ENCODE data around the gene JAZF1. TPM values are rescaled to one million over a fixed set of nuclear protein-coding genes. Genes with fewer than 3 reads are reported as not detected.

Gene JAZF1
- total RNA-seq, 1 donor from 2014 or later = 33.8 TPM

DNA sequence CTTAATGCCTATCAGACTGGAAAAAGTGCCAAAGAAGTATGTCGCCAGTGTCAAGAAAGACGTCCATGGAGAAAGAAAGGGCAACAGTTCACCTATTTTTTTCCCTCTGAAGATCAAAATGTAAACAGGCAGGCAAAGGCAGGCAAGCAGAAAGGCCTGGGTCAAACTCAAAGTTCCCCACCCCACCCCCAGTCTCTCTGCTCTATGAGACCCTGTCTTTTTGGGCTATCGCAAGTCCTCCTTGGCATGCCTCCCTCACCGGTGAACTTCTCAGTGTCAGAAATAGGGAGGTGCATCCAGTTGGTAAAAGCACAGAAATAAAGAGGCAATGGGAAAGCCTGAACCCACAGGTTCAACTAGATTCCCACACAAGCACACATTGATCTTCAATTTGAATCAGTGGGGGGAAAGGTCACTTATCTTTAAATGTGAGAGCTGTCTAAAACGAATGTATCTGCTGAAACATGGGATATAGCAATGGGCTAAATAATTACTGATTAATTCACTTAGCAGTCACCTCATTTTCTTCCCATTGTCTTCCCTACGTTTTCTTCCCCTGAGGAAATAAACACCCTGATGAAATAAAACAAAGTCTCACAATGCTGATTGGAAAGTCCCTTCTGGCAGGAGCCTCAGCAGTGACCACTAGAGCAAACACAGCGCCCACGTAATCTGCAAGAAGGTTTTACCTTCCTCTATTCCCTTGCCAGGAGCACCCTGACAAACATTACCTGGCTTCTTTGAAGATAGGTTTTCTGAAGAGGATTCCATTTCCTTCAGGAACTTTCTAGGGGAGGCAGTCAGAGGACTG lies 31.1 kb downstream of the JAZF1 start:
- Mint-ChIP-seq H3K4me1 (ENCODE audit: low read depth) (peaks cover 14% of the 10 kb centered on the region), H3K4me3 (ENCODE audit: unreplicated experiment) (no peak overlapping the region), H3K36me3 (ENCODE audit: low read depth) (no peaks in the 10 kb centered on the region), H3K27ac (ENCODE audit: unreplicated experiment) (no peak overlapping the region), H3K9me3 (ENCODE audit: low read depth) (peaks cover 5% of the 10 kb centered on the region), H3K27me3 (ENCODE audit: low read depth) (no peaks in the 10 kb centered on the region)
- TF ChIP-seq, protein P1, sequence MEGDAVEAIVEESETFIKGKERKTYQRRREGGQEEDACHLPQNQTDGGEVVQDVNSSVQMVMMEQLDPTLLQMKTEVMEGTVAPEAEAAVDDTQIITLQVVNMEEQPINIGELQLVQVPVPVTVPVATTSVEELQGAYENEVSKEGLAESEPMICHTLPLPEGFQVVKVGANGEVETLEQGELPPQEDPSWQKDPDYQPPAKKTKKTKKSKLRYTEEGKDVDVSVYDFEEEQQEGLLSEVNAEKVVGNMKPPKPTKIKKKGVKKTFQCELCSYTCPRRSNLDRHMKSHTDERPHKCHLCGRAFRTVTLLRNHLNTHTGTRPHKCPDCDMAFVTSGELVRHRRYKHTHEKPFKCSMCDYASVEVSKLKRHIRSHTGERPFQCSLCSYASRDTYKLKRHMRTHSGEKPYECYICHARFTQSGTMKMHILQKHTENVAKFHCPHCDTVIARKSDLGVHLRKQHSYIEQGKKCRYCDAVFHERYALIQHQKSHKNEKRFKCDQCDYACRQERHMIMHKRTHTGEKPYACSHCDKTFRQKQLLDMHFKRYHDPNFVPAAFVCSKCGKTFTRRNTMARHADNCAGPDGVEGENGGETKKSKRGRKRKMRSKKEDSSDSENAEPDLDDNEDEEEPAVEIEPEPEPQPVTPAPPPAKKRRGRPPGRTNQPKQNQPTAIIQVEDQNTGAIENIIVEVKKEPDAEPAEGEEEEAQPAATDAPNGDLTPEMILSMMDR (IDR thresholded peaks at IDR 0.05) = no peak
- no peak for DNase-seq (ENCODE audit: low spot score)

DNA sequence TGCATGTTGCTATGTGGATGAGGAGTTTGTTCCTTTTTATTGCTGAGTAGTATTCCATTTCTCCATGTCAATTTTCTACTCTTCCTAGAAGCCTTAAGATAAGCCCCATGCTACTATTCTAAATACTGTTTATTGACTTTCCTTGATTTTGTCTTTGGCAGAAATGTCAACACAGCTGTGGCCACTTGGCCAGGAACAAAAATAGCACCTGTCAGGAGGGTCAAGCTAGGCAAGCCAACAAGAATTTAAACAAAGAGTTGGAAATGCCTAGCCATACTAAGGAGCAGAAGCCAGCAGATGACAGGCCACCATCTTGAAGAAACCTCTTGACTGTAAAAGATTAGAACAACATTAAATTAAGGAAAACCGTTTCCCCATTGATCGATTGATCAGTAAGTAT lies 34.7 kb downstream of the JAZF1 start:
- Mint-ChIP-seq H3K9me3 (ENCODE audit: low read depth) (peaks cover 5% of the 10 kb centered on the region), H3K27me3 (ENCODE audit: low read depth) (no peaks in the 10 kb centered on the region), H3K4me1 (ENCODE audit: low read depth) (peaks cover 9% of the 10 kb centered on the region), H3K4me3 (ENCODE audit: unreplicated experiment) (no peak overlapping the region), H3K36me3 (ENCODE audit: low read depth) (no peaks in the 10 kb centered on the region), H3K27ac (ENCODE audit: unreplicated experiment) (no peak overlapping the region)
- TF ChIP-seq, protein P1 (IDR thresholded peaks at IDR 0.05) = no peak
- no peak for DNase-seq (ENCODE audit: low spot score)

DNA sequence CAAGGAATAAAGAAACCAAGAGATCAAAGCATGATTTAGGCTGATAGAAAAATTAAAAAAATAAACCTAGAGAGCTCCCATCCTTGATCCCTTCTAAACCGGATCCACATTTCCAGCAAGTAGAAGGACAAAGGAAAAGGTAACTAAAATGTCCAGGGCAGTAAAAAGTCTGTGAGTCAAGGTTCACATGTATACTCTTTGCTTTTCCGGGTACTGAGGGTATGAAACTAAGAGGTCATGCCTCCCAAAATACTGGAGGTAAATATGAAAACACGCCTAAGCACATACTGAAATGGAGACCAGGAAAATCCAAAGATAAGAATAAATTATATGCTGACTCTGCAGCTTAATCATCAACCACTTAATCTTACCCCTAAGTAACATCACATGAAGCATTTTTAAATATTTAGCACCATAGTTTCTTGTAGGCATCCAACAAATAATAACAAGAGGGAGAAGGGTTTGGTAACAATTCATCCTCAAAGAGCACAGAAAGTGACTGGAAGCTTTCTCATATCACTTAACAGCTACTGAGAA lies 35.4 kb downstream of the JAZF1 start:
- no peaks in the 10 kb centered on the region for H3K27me3 Mint-ChIP-seq (ENCODE audit: low read depth)
- peaks cover 5% of the 10 kb centered on the region for H3K9me3 Mint-ChIP-seq (ENCODE audit: low read depth)
- no peak overlapping the region for H3K4me3 Mint-ChIP-seq (ENCODE audit: unreplicated experiment)
- H3K4me1 Mint-ChIP-seq (ENCODE audit: low read depth) = peaks cover 16% of the 10 kb centered on the region
- no peak overlapping the region for H3K27ac Mint-ChIP-seq (ENCODE audit: unreplicated experiment)
- no peak for DNase-seq (ENCODE audit: low spot score)
- no peaks in the 10 kb centered on the region for H3K36me3 Mint-ChIP-seq (ENCODE audit: low read depth)
- TF ChIP-seq, protein P1 (IDR thresholded peaks at IDR 0.05) = no peak

DNA sequence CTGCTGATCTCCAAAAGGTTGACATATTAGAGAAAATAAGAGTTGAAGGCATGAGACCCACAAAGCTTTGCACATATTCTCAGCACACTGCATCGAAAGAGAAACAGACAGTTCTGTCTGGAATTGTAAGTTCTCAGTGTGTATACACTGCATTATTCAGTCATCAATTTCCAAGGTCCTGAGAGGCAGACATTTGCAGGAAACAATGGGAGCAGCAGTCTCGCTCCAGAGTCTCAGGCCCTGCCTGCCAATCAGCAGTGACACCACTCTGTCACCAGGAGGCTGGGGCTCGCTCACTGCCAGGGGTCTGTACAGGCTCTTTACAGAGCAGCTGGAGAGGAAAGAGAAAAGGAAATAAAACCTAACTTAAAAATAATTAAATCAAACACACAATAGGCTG lies 36.3 kb downstream of the JAZF1 start:
- Mint-ChIP-seq H3K27me3 (ENCODE audit: low read depth) (no peaks in the 10 kb centered on the region), H3K27ac (ENCODE audit: unreplicated experiment) (peak overlapping the region; percentile 0), H3K4me3 (ENCODE audit: unreplicated experiment) (no peak overlapping the region), H3K9me3 (ENCODE audit: low read depth) (peaks cover 5% of the 10 kb centered on the region), H3K36me3 (ENCODE audit: low read depth) (no peaks in the 10 kb centered on the region), H3K4me1 (ENCODE audit: low read depth) (peaks cover 21% of the 10 kb centered on the region)
- TF ChIP-seq, protein P1 (IDR thresholded peaks at IDR 0.05) = no peak
- DNase-seq (ENCODE audit: low spot score) = no peak

DNA sequence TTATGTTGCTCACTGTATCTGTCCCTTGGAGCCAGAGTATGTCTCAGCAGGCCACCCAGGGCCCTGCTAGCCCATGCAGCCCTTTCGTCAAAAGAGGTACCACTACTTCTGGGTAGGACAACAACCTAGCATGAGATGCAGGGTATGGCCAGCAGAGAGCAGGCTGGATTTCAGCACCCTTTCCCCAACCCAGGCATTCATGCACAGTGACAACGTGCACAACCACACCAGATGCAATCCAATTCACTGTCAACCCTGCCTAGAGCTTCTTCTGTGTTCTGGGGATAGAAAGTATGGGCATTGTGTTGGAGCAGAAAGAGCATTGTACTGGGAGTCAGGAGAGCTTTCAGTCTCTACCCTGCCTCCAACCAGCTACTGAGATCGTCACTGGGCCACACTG lies 37.9 kb downstream of the JAZF1 start:
- no peaks in the 10 kb centered on the region for H3K27me3 Mint-ChIP-seq (ENCODE audit: low read depth)
- H3K9me3 Mint-ChIP-seq (ENCODE audit: low read depth) = peaks cover 5% of the 10 kb centered on the region

More for the DNA sequence above, 37.9 kb downstream of the JAZF1 start:
- Mint-ChIP-seq H3K4me1 (ENCODE audit: low read depth) (peaks cover 21% of the 10 kb centered on the region), H3K36me3 (ENCODE audit: low read depth) (no peaks in the 10 kb centered on the region), H3K4me3 (ENCODE audit: unreplicated experiment) (no peak overlapping the region), H3K27ac (ENCODE audit: unreplicated experiment) (no peak overlapping the region)
- TF ChIP-seq, protein P1 (IDR thresholded peaks at IDR 0.05) = no peak
- no peak for DNase-seq (ENCODE audit: low spot score)

Data from chondrocyte (in vitro differentiated cells).